Omental fat pad (tissue), 4 donors: Measurements from ENCODE around the gene FAM83G. TPM values are rescaled to one million over a fixed set of nuclear protein-coding genes. Genes with fewer than 3 reads are reported as not detected.

ENCODE experiments used
- ATAC-seq: fragments of 150-250 bp; one replicate; pipeline ENCODE4 v1.9.1; 2016; ENCODE audit warnings: mild to moderate bottlenecking, moderate library complexity; ENCODE audit not compliant: low FRiP score
- DNase-seq: peaks from one replicate; pipeline ENCODE4 v3.0.0-alpha.2; 2019; ENCODE audit warnings: low spot score
- CTCF ChIP-seq, 3 donors: fragments of 450-650 bp; IDR thresholded peaks; one replicate each; pipeline ENCODE4 v1.5.1; 2016 to 2017; ENCODE audit warnings: antibody characterized with exemption in 3 of 3, mild to moderate bottlenecking in 3 of 3, moderate library complexity in 2 of 3
- total RNA-seq, 4 donors: library from RNA; depleted of rRNA; stranded (reverse); fragments of >200 nt; gene quantifications; one replicate each; pipeline ENCODE4 v1.1.0, GENCODE V29; 2016

The FAM83G gene
- total RNA-seq, 4 donors from 2014 or later: 0.95 to 19.9 (median 14.3) TPM

- ATAC-seq (no peak), DNase-seq (no peak)
- TF ChIP-seq CTCF (IDR thresholded peaks at IDR 0.05): no peak
Measured at GRCh38 chr17:19020016-19020415, 15.5 kb upstream of the FAM83G start.

GRCh38 chr17:19019041-19019941, 14.7 kb upstream of the FAM83G start:
- DNase-seq: no peak
- TF ChIP-seq CTCF (IDR thresholded peaks at IDR 0.05): no peak
- ATAC-seq: no peak

DNA sequence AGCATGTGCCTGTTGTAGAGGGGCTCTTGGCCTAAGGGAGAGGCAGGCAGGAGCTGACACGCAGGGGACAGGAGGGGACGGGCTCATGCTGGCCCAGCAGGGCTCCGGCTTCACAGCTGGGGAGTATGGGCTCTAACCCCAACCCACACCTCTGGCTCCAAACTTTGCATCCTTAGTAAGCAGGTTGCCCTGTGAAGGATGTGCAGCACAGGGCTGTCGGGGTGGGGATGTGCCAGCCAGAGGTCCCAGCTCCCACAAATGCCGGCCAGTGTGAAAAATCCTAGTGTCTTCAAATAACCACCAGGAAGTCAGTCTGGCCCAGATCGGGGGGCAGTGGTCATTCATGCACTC, 14.0 kb upstream of the FAM83G start:
- no peak for ATAC-seq
- no peak for TF ChIP-seq CTCF (IDR thresholded peaks at IDR 0.05)
- DNase-seq: no peak

GRCh38 chr17:19017804-19018599, 13.4 kb upstream of the FAM83G start:
- DNase-seq (no peak), ATAC-seq (no peak)
- TF ChIP-seq CTCF (IDR thresholded peaks at IDR 0.05): no peak

GRCh38 chr17:19017401-19017800, 12.8 kb upstream of the FAM83G start:
- TF ChIP-seq CTCF (IDR thresholded peaks at IDR 0.05): no peak
- ATAC-seq: no peak

DNA sequence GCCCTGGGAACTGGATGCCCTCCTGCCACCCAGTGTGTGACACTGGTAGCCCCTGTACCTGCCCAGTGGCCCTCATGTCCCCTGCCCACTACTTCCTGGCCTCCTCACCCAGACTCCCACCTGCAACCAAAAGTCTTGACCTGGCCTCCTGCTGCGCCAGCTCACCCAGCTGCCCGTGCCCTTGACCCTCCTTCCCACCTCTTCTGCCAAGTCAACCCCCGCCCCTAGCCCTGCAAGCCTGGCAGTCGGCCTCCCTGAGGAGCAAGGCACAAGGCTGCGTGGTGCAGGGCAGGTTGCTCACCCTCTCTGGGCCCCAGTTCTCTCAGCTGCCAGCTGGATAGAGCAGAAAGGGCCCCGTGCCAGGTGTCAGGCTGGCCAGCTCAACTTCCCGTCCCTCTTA, 12.3 kb upstream of the FAM83G start:
- DNase-seq (no peak), ATAC-seq (no peak)
- TF ChIP-seq CTCF (IDR thresholded peaks at IDR 0.05): no peak

More at GRCh38 chr17:19017401-19017800, 12.8 kb upstream of the FAM83G start:
- no peak for DNase-seq
